GM21381 (cell line): ENCODE data around the gene GMDS.
A peak's percentile ranks its signal among the peaks of the same experiment; 100 is the strongest.

Experiments
- ATAC-seq: cut with Tn5 transposase; IDR thresholded peaks from one replicate; pipeline ENCODE4 v1.9.1; 2021; ENCODE audit warnings: mild to moderate bottlenecking, moderate library complexity; ENCODE audit not compliant: unreplicated experiment

GMDS gene

GRCh38 chr6:1624058-1624850 is 621.2 kb downstream of the GMDS start:
- ATAC-seq = peak; percentile 64

- ATAC-seq = no peak
These were observed 621.7 kb downstream of the GMDS start for GRCh38 chr6:1623769-1624057.

- no peak for ATAC-seq
These were observed 622.3 kb downstream of the GMDS start for GRCh38 chr6:1622851-1623768.

- no peak for ATAC-seq
These were observed 623.1 kb downstream of the GMDS start for GRCh38 chr6:1622220-1622850.

- no peak for ATAC-seq
These were observed 624.2 kb downstream of the GMDS start for GRCh38 chr6:1621070-1621701.

- ATAC-seq = no peak
These were observed 624.8 kb downstream of the GMDS start for GRCh38 chr6:1620504-1621069.

GRCh38 chr6:1619673-1620503 is 625.5 kb downstream of the GMDS start:
- ATAC-seq = no peak

- no peak for ATAC-seq
These were observed 626.2 kb downstream of the GMDS start for GRCh38 chr6:1619098-1619672.

GRCh38 chr6:1618311-1619097 is 626.9 kb downstream of the GMDS start:
- no peak for ATAC-seq

GRCh38 chr6:1617466-1618310 is 627.7 kb downstream of the GMDS start:
- no peak for ATAC-seq

GRCh38 chr6:1616701-1617463 is 628.5 kb downstream of the GMDS start:
- no peak for ATAC-seq

- ATAC-seq = no peak
These were observed 629.5 kb downstream of the GMDS start for GRCh38 chr6:1615853-1616420.

- ATAC-seq = no peak
These were observed 630.1 kb downstream of the GMDS start for GRCh38 chr6:1615151-1615852.

- ATAC-seq = no peak
These were observed 630.8 kb downstream of the GMDS start for GRCh38 chr6:1614448-1615150.

- ATAC-seq = no peak
These were observed 631.5 kb downstream of the GMDS start for GRCh38 chr6:1613688-1614447.
